Mammary epithelial cell (primary cell): Measurements from ENCODE around the gene NPRL2.

Experiments
- CTCF ChIP-seq, 2 donors: IDR thresholded peaks in 1 of 2; conservative IDR thresholded peaks in 1 of 2; 2 replicates each; pipeline ENCODE4 v1.5.1; 2011 to 2012; ENCODE audit warnings: inconsistent platforms in 2 of 2, low read length in 2 of 2, mild to moderate bottlenecking in 2 of 2, control low read depth in 1 of 2, low read depth in 1 of 2; ENCODE audit not compliant: insufficient read depth in 1 of 2; ENCODE audit errors: extremely low read depth in 1 of 2
- EZH2 ChIP-seq: IDR thresholded peaks from 2 replicates; pipeline ENCODE4 v1.6.1; 2012; ENCODE audit warnings: low read length, inconsistent platforms, borderline replicate concordance

- TF ChIP-seq CTCF (conservative IDR thresholded peaks at IDR 0.05 in 1 of 2, IDR thresholded peaks at IDR 0.05 in 1 of 2; ENCODE audit: extremely low read depth in 1 of 2, insufficient read depth in 1 of 2, low read depth in 1 of 2, low read length in 2 of 2) (no peak), EZH2 (no peak)
These were observed 28.5 kb downstream of the NPRL2 start for GRCh38 chr3:50322115-50322385.
